Endothelial cell of umbilical vein (primary cell): ENCODE results near the gene NTMT1. TPM values are rescaled to one million over a fixed set of nuclear protein-coding genes. Genes with fewer than 3 reads are reported as not detected.

Experiments
- BruUV-seq: library from RNA; stranded (reverse); fragments of 400-500 nt; replicated peaks from 2 replicates; lab custom pipeline; 2021; lab: Mats Ljungman, UMichigan
- CTCF ChIA-PET: fragments of 300-600, 350-600 bp; sonication (Branson Sonifier 250); formaldehyde crosslinking; loops from one replicate; lab custom pipeline; 2021; ENCODE audit warnings: antibody characterized with exemption, inconsistent platforms; lab: Charles Lee
- POLR2A ChIA-PET: fragments of 300-600, 350-600 bp; sonication (Branson Sonifier 250); formaldehyde crosslinking; loops from one replicate; lab custom pipeline; 2021; ENCODE audit warnings: antibody characterized with exemption, inconsistent platforms; lab: Charles Lee
- DNase-seq: peaks from one replicate; pipeline ENCODE4 v3.0.0-alpha.2; 2011; ENCODE audit warnings: low read depth, low spot score
- FAIRE-seq: peaks from 2 replicates; lab custom pipeline; 2011; peaks lifted over from hg19 to GRCh38; lab: Jason Lieb, UNC
- H2AFZ ChIP-seq: 2 replicates; pipeline ENCODE4 v1.6.0; 2012; ENCODE audit warnings: low read depth, low read length, control low read depth, inconsistent platforms
- H3K27ac ChIP-seq: 2 replicates; pipeline ENCODE4 v1.5.1; 2011; ENCODE audit warnings: low read depth, mild to moderate bottlenecking, control low read depth, low read length, moderate library complexity; ENCODE audit not compliant: insufficient read depth
- H3K27me3 ChIP-seq, 2 experiments: 2 replicates each; pipeline versions ENCODE4 v1.6.0 to v1.6.1; 2011; ENCODE audit warnings: low read length in 2 of 2, mixed read lengths in 1 of 2; ENCODE audit not compliant: control insufficient read depth in 2 of 2, insufficient read depth in 2 of 2
- H3K36me3 ChIP-seq, 2 experiments: 2 replicates in 1 of 2; 3 replicates in 1 of 2; pipeline ENCODE4 v1.5.1; 2011; ENCODE audit warnings: low read length in 2 of 2, mild to moderate bottlenecking in 1 of 2, moderate library complexity in 1 of 2; ENCODE audit not compliant: control insufficient read depth in 2 of 2, insufficient read depth in 2 of 2; ENCODE audit errors: extremely low read depth in 1 of 2
- H3K4me1 ChIP-seq: 3 replicates; pipeline ENCODE4 v1.5.1; 2011; ENCODE audit warnings: mild to moderate bottlenecking, low read length; ENCODE audit not compliant: control insufficient read depth, insufficient read depth; ENCODE audit errors: extremely low read depth
- H3K4me2 ChIP-seq: 2 replicates; pipeline ENCODE4 v1.6.1; 2011; ENCODE audit warnings: low read length, control low read depth, mixed read lengths; ENCODE audit not compliant: insufficient read depth
- H3K4me3 ChIP-seq, 3 experiments: fragments of 200-600 bp in 1 of 3; sonication (generic), shearing (Covaris generic) in 1 of 3; replicated peaks in 1 of 3; 2 replicates each; pipeline ENCODE4 v1.5.1; 2011 to 2016; ENCODE audit warnings: control low read depth in 3 of 3, low read length in 3 of 3, mild to moderate bottlenecking in 2 of 3, inconsistent platforms in 1 of 3, low read depth in 1 of 3, moderate library complexity in 1 of 3; ENCODE audit not compliant: insufficient read depth in 1 of 3
- H3K79me2 ChIP-seq: 2 replicates; pipeline ENCODE4 v1.6.0; 2012; ENCODE audit warnings: low read length, inconsistent platforms; ENCODE audit not compliant: control insufficient read depth, insufficient read depth
- H3K9ac ChIP-seq: replicated peaks from 2 replicates; pipeline ENCODE3; 2011; ENCODE audit warnings: low read length, control low read depth; ENCODE audit not compliant: insufficient read depth; ENCODE audit errors: extremely low read depth
- H3K9me1 ChIP-seq: replicated peaks from 3 replicates; pipeline ENCODE4 v1.6.0; 2011; ENCODE audit warnings: mild to moderate bottlenecking, low read length; ENCODE audit not compliant: control insufficient read depth, insufficient read depth; ENCODE audit errors: extremely low read depth
- H3K9me3 ChIP-seq: replicated peaks from 2 replicates; pipeline ENCODE4 v1.5.1; 2012; ENCODE audit warnings: low read length, inconsistent platforms; ENCODE audit not compliant: control insufficient read depth, insufficient read depth
- H4K20me1 ChIP-seq: replicated peaks from 2 replicates; pipeline ENCODE3; 2011; ENCODE audit warnings: mild to moderate bottlenecking, low read length; ENCODE audit not compliant: control insufficient read depth, insufficient read depth; ENCODE audit errors: extremely low read depth
- EZH2 ChIP-seq: IDR thresholded peaks from 2 replicates; pipeline ENCODE4 v1.6.1; 2012; ENCODE audit warnings: borderline replicate concordance, low read depth, mild to moderate bottlenecking, moderate library complexity, low read length, inconsistent platforms; ENCODE audit not compliant: severe bottlenecking
- FOS ChIP-seq: IDR thresholded peaks from 2 replicates; pipeline ENCODE4 v1.6.1; 2011; ENCODE audit warnings: mild to moderate bottlenecking, low read length, moderate library complexity, borderline replicate concordance; ENCODE audit not compliant: insufficient read depth
- GATA2 ChIP-seq: IDR thresholded peaks from 2 replicates; pipeline ENCODE4 v1.7.0; 2011; ENCODE audit warnings: low read depth, mild to moderate bottlenecking, moderate library complexity, mixed read lengths, low read length; ENCODE audit not compliant: insufficient read length, insufficient read depth
- JUN ChIP-seq: IDR thresholded peaks from 2 replicates; pipeline ENCODE4 v1.6.1; 2011; ENCODE audit warnings: borderline replicate concordance, low read depth; ENCODE audit not compliant: insufficient read length, insufficient read depth
- MYC ChIP-seq: IDR thresholded peaks from one replicate; pipeline ENCODE4 v1.6.1; 2011; ENCODE audit warnings: mild to moderate bottlenecking, low read depth, low read length
- POLR2A ChIP-seq: IDR thresholded peaks from 2 replicates; pipeline ENCODE4 v1.6.1; 2012; ENCODE audit warnings: low read depth, mild to moderate bottlenecking, control low read depth, low read length
- POLR2AphosphoS5 ChIP-seq: IDR thresholded peaks from 2 replicates; pipeline ENCODE4 v1.6.1; 2012; ENCODE audit warnings: low read depth, mild to moderate bottlenecking, control low read depth, low read length, moderate library complexity; ENCODE audit not compliant: insufficient read depth
- dilution Hi-C: fragments of 300-500 bp; cut with MboI; formaldehyde crosslinking; loops from one replicate; pipeline ENCODE4 v1.15.0; 2019; ENCODE audit warnings: low sequenced_read_pairs; ENCODE audit not compliant: extremely low pct_ligation_motif_present
- intact Hi-C: fragments of 100-400 bp; cut with micrococcal nuclease; formaldehyde crosslinking; loops from one replicate; pipeline ENCODE4 v1.10.0; 2022
- polyA plus RNA-seq, 4 experiments: library from polyadenylated mRNA; depleted of rRNA in 3 of 4; stranded (reverse) in 3 of 4; unstranded in 1 of 4; fragments of >200 nt; gene quantifications; 2 replicates each; pipeline versions ENCODE4 v1.2.1 to v1.2.3, GENCODE V29; 2011 to 2012; ENCODE audit warnings: missing spikeins in 1 of 4
- total RNA-seq: library from RNA; stranded (reverse); gene quantifications from 2 replicates; pipeline ENCODE4 v1.2.3, GENCODE V29; 2021
- TF ChIP-seq, protein P1 (sequence below), 2 donors: IDR thresholded peaks; 1 replicate in 1 of 2; 2 replicates in 1 of 2; pipeline ENCODE4 v1.5.1; 2011; ENCODE audit warnings: low read length in 2 of 2, mild to moderate bottlenecking in 2 of 2, moderate library complexity in 2 of 2, control low read depth in 1 of 2, inconsistent platforms in 1 of 2, low read depth in 1 of 2; ENCODE audit not compliant: insufficient read depth in 1 of 2; ENCODE audit errors: extremely low read depth in 1 of 2
- TF ChIP-seq, protein P2 (sequence below): IDR thresholded peaks from 2 replicates; pipeline ENCODE4 v1.6.1; 2011; ENCODE audit not compliant: insufficient read depth, insufficient read length

NTMT1 gene
- total and polyA plus RNA-seq, 2 donors (not counting 3 experiments of a cell fraction or from before 2014, with no cell fraction given), result 47.6 to 58.3 TPM

DNA sequence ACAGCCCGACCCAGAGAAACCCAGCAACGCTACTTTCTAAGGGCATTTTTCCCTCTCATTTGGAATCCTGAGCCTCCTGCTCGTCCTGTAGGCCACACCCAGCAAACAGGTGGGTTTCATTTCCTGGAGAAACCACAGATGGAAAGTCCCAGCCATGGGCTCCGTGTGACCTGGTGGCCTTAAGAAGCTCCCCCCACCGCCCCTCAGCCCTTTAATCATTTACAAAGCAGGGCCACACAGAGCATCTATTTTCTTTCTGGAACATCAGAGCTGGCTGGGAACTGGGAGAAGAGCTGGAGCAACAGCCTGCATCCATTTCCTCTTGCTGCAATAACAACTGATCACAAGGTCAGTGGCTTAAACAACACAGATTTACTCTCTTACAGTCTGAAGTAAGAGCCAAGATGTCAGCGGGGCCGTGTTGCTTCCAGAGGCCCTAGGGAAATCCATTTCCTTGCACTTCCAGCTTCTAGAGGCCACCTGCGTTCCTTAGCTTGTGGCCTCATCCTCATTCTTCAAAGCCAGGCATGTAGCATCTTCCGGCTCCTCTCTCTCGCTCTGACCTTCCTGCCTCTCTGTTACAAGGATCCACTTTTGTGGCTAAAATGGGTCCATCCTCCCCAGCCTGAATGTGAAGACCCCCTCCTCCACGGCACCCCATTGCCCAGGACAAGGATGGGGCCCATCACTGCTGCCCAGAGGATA, 45.6 kb upstream of the NTMT1 start:
- FAIRE-seq (no peak), DNase-seq (no peak)
- Histone ChIP-seq H3K27me3 (no peaks in the 10 kb centered on the region), H2AFZ (no peak overlapping the region), H3K9me3 (no peaks in the 10 kb centered on the region), H3K4me3 (no peak overlapping the region), H3K4me2 (no peak overlapping the region), H4K20me1 (no peaks in the 10 kb centered on the region), H3K4me1 (peaks cover 7% of the 10 kb centered on the region), H3K9ac (no peak overlapping the region), H3K9me1 (no peaks in the 10 kb centered on the region), H3K79me2 (no peaks in the 10 kb centered on the region), H3K27ac (no peak overlapping the region), H3K36me3 (no peaks in the 10 kb centered on the region)
- BruUV-seq, result no TSS peak
- intact Hi-C loops, result no loop called here
- ChIA-PET CTCF (interaction anchor here (1.7 kb wide), 1 partner anchor 442 kb away, joined by 4 read pairs; no protein-coding TSS in a partner anchor), POLR2A (no interaction called here)
- dilution Hi-C loops, result no loop called here
- no peak for TF ChIP-seq GATA2
- TF ChIP-seq EZH2, result no peak

DNA sequence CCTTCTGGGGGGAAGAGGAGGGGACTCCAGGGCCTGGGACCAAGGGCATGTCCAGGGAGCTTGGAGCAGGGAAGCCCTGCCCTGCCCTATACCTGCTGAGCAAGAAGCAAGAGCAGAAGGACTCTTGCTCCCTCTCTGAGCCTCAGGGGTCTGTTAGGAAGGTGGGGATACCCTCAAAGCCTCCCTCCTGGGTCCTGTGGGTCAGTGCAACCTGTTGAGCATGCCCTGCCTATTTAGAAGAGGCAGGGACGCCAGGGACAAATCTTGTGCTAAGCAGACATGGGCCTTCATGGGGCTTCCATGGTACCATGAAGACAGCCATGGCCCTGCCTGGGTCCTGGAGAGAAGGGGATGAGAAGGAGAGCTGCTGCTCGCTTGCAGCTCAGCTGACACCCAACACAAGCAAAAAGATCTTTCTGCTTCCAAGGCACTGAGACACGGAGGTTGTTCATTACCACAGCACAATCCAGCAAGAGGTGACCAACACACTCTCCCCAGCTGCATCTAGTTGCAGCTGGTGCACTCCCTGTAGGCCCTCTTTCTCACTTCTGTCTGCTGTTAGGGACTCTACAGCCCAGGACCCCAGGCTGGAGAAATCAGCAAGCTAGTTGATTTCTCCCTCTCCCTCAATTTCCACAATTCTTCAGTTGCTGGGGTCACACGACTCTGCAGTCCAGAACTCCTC, 44.3 kb upstream of the NTMT1 start:
- no peak overlapping the region for H2AFZ ChIP-seq
- H3K9ac ChIP-seq, result no peak overlapping the region
- TF ChIP-seq POLR2A (no peak), MYC (no peak), POLR2AphosphoS5 (no peak), JUN (no peak), EZH2 (no peak), GATA2 (no peak), FOS (no peak)
- TF ChIP-seq, protein P1, sequence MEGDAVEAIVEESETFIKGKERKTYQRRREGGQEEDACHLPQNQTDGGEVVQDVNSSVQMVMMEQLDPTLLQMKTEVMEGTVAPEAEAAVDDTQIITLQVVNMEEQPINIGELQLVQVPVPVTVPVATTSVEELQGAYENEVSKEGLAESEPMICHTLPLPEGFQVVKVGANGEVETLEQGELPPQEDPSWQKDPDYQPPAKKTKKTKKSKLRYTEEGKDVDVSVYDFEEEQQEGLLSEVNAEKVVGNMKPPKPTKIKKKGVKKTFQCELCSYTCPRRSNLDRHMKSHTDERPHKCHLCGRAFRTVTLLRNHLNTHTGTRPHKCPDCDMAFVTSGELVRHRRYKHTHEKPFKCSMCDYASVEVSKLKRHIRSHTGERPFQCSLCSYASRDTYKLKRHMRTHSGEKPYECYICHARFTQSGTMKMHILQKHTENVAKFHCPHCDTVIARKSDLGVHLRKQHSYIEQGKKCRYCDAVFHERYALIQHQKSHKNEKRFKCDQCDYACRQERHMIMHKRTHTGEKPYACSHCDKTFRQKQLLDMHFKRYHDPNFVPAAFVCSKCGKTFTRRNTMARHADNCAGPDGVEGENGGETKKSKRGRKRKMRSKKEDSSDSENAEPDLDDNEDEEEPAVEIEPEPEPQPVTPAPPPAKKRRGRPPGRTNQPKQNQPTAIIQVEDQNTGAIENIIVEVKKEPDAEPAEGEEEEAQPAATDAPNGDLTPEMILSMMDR (IDR thresholded peaks at IDR 0.05; ENCODE audit: extremely low read depth in 1 of 2, insufficient read depth in 1 of 2, low read depth in 1 of 2, low read length in 2 of 2), result no peak
- TF ChIP-seq, protein P2, sequence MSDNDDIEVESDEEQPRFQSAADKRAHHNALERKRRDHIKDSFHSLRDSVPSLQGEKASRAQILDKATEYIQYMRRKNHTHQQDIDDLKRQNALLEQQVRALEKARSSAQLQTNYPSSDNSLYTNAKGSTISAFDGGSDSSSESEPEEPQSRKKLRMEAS, result no peak
- no peaks in the 10 kb centered on the region for H3K27me3 ChIP-seq
- no peak overlapping the region for H3K27ac ChIP-seq
- DNase-seq (no peak), FAIRE-seq (no peak)
- H3K36me3 ChIP-seq, result no peaks in the 10 kb centered on the region
- no peaks in the 10 kb centered on the region for H4K20me1 ChIP-seq
- H3K4me1 ChIP-seq, result peaks cover 2% of the 10 kb centered on the region
- no peaks in the 10 kb centered on the region for H3K79me2 ChIP-seq
- H3K4me2 ChIP-seq, result no peak overlapping the region
- ChIA-PET POLR2A (no interaction called here), CTCF (interaction anchor here (1.4 to 1.7 kb wide), 2 partner anchors 14 to 443 kb away, joined by 4 read pairs; no protein-coding TSS in a partner anchor)
- no peaks in the 10 kb centered on the region for H3K9me3 ChIP-seq
- no peaks in the 10 kb centered on the region for H3K9me1 ChIP-seq
- no TSS peak for BruUV-seq
- dilution Hi-C loops (no loop called here), intact Hi-C loops (no loop called here)
- H3K4me3 ChIP-seq, result no peak overlapping the region
